AG04450 (cell line): ENCODE results near the gene SREBF2. TPM values are rescaled to one million over a fixed set of nuclear protein-coding genes. Genes with fewer than 3 reads are reported as not detected.

Experiments used
- CTCF ChIA-PET: fragments of 300-600, 350-600 bp; formaldehyde crosslinking; extraction: SDS; loops from one replicate; lab custom pipeline; 2022; ENCODE audit warnings: antibody characterized with exemption, inconsistent platforms; lab: Charles Lee
- POLR2A ChIA-PET: fragments of 350-600 bp; formaldehyde crosslinking; extraction: SDS; loops from one replicate; lab custom pipeline; 2021; ENCODE audit warnings: antibody characterized with exemption, inconsistent platforms; lab: Yijun Ruan, JAX
- DNase-seq: peaks from one replicate; pipeline ENCODE4 v3.0.0-alpha.2; 2011; ENCODE audit warnings: low read depth, low spot score
- H3K27ac ChIP-seq: one replicate; pipeline ENCODE4 v1.5.1; 2012; ENCODE audit warnings: low read depth, low read length, control low read depth
- H3K27me3 ChIP-seq: one replicate; pipeline ENCODE4 v1.6.0; 2012; ENCODE audit warnings: low read length; ENCODE audit not compliant: control insufficient read depth, insufficient read depth
- H3K4me3 ChIP-seq: 2 replicates; pipeline ENCODE4 v1.5.1; 2011; ENCODE audit warnings: mild to moderate bottlenecking, low read depth, low read length, control low read depth
- H3K9me3 ChIP-seq: 2 replicates; pipeline ENCODE4 v1.5.1; 2012; ENCODE audit warnings: low read length; ENCODE audit not compliant: control insufficient read depth, insufficient read depth
- CTCF ChIP-seq: IDR thresholded peaks from 2 replicates; pipeline ENCODE4 v1.5.1; 2011; ENCODE audit warnings: low read depth, low read length, control low read depth, inconsistent platforms
- polyA plus RNA-seq: library from polyadenylated mRNA; depleted of rRNA; stranded (reverse); fragments of >200 nt; gene quantifications from 2 replicates; pipeline ENCODE4 v1.2.3, GENCODE V29; 2011

The SREBF2 gene
- polyA plus RNA-seq, 1 experiment, result 31.7 TPM

GRCh38 chr22:41823797-41824196, 9.1 kb upstream of the SREBF2 start:
- H3K27me3 ChIP-seq, result no peaks in the 10 kb centered on the region
- ChIA-PET CTCF (no interaction called here), POLR2A (no interaction called here)

GRCh38 chr22:41825376-41825775, 7.5 kb upstream of the SREBF2 start:
- Histone ChIP-seq H3K27ac (no peak overlapping the region), H3K9me3 (no peaks in the 10 kb centered on the region), H3K4me3 (no peak overlapping the region), H3K27me3 (no peaks in the 10 kb centered on the region)
- no peak for DNase-seq
- TF ChIP-seq CTCF, result no peak
- ChIA-PET POLR2A (no interaction called here), CTCF (interaction anchor here (0.6 kb wide), 1 partner anchor 79 kb away, joined by 3 read pairs; no protein-coding TSS in a partner anchor)

More at GRCh38 chr22:41823797-41824196, 9.1 kb upstream of the SREBF2 start:
- Histone ChIP-seq H3K27ac (no peak overlapping the region), H3K9me3 (no peaks in the 10 kb centered on the region), H3K4me3 (no peak overlapping the region)
- DNase-seq, result no peak
- no peak for TF ChIP-seq CTCF

- Histone ChIP-seq H3K4me3 (no peak overlapping the region), H3K9me3 (no peaks in the 10 kb centered on the region), H3K27ac (no peak overlapping the region), H3K27me3 (no peaks in the 10 kb centered on the region)
- ChIA-PET POLR2A (interaction anchor here (1.1 kb wide), 1 partner anchor 26 kb away, joined by 5 read pairs; the partner anchor contains the start of gene CCDC134), CTCF (interaction anchor here (0.6 to 2.8 kb wide), 2 partner anchors 79 to 129 kb away, joined by 3 to 7 read pairs; no protein-coding TSS in a partner anchor)
- DNase-seq, result no peak
- no peak for TF ChIP-seq CTCF
Observed at GRCh38 chr22:41826021-41826420, 6.9 kb upstream of the SREBF2 start.

- no peak for TF ChIP-seq CTCF
- H3K9me3 ChIP-seq, result no peaks in the 10 kb centered on the region
- ChIA-PET CTCF (interaction anchor here (2.8 kb wide), 1 partner anchor 129 kb away, joined by 7 read pairs; no protein-coding TSS in a partner anchor), POLR2A (interaction anchor here (1.1 kb wide), 1 partner anchor 26 kb away, joined by 5 read pairs; the partner anchor contains the start of gene CCDC134)
- no peak for DNase-seq
- H3K4me3 ChIP-seq, result no peak overlapping the region
- no peak overlapping the region for H3K27ac ChIP-seq
- H3K27me3 ChIP-seq, result no peaks in the 10 kb centered on the region
Observed at GRCh38 chr22:41826430-41827383, 6.2 kb upstream of the SREBF2 start.
